GM18511 (cell line): ENCODE results near the gene RAB8B.
A peak's percentile ranks its signal among the peaks of the same experiment; 100 is the strongest.

Source experiments
- ATAC-seq: cut with Tn5 transposase; IDR thresholded peaks from one replicate; pipeline ENCODE4 v1.9.1; 2021; ENCODE audit warnings: mild to moderate bottlenecking, moderate library complexity; ENCODE audit not compliant: unreplicated experiment

The RAB8B gene

DNA sequence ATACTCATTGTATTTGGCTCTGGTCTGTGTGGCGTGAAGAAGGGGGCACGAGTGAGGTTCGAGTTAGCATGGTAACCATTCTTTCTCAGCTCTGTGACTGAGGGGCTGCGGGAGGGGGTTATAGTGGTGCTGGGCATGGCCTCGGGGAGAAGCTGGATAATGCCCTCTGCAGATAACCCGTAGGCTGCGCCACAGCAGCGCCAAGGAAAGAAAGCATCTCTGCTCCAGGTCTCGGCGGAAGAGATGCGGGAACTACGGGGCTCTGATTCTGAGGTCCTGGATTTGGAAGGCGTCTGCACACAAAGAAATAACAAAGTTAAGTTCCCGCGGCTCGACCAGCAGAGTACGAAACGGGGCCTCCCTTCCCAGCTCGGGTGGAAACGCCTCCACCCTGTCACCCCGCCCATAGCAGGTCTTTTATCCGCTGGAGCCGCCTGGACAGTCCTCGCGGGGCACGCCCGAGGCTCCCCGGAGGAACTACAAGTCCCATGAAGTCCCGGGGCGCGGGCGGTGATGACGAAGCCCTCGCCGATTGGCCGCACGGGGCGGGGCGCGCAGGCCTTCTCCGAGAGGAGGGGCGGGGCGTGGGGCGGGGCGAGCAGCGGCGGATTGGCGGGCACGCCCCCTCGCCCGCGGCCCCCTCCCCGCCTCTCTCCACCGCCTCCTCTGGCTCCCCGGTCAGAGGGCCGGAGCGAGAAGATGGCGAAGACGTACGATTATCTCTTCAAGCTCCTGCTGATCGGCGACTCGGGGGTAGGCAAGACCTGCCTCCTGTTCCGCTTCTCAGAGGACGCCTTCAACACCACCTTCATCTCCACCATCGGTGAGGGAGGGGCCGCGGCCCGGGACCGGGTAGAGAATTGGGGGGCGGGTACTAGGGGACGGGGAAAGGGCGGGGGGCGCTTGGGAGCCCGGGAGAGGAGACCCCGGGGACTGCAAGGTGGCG, at the start of gene RAB8B:
TSS of gene RAB8B (plus strand) at position 681 of the 946 bp plus-strand sequence. CDS start at position 700, 19 bp downstream.
- peak; percentile 82 for ATAC-seq

- no peak for ATAC-seq
Measured at GRCh38 chr15:63140936-63141335, 48.5 kb upstream of the RAB8B start.

- ATAC-seq = no peak
Measured at GRCh38 chr15:63145426-63145825, 44.0 kb upstream of the RAB8B start.

- ATAC-seq = no peak
Measured at GRCh38 chr15:63146684-63147083, 42.7 kb upstream of the RAB8B start.

GRCh38 chr15:63151665-63152064, 37.7 kb upstream of the RAB8B start:
- ATAC-seq = no peak

DNA sequence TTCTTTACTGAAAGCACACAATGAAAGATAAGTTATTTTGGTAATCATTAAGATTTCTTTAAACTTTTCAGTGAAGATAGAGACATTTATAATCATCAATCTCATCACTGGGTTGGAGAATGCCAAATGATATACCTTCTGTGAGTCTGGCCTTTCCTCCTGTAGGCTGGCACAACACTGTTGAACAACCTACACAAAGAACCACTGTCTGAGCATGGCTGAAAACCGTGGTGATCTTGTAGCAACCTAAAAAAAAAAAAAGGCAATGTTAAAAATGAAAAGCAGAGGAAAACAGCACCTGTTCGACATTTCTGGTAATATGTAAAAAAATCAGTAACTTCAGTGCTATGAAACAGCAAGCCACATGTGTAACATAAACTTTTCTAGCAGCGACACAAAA, 33.9 kb upstream of the RAB8B start:
- no peak for ATAC-seq

DNA sequence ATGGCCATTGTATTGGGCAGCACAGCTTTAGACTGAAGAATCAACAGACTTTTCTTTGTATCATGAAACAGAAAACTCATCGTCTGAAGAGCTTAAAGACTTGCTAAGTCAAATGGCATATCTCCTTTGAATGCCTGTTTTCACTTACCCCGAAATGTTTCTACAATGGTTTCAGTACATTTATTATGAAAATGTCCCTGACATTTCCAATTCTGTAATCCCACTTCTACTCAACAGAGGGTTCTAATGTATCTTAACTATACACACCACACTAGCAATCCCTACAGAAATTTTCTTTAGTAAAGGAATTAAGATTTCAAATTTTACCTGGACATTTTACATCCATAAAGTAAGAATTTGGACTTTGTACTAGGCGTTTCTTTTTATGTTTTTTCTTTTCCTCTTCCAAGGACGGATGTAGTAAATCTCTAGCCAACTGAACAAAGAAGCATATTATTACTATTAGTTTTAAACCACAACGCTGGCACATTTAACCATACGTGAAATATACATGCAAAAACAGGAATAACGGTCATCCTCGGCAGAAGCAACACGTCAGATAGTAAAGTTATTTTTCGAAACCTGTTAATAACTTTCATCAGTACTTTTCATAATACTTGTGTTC, 33.2 kb upstream of the RAB8B start:
- ATAC-seq = no peak

- ATAC-seq = no peak
Measured at GRCh38 chr15:63156755-63157117, 32.7 kb upstream of the RAB8B start.

- peak; percentile 89 for ATAC-seq
Measured at GRCh38 chr15:63157118-63157843, 32.1 kb upstream of the RAB8B start, which contains the start of gene RPS27L. Gene RPS27L, minus strand, starts transcription at chr15:63157477. Its CDS starts 72 bp downstream, at chr15:63157405.

DNA sequence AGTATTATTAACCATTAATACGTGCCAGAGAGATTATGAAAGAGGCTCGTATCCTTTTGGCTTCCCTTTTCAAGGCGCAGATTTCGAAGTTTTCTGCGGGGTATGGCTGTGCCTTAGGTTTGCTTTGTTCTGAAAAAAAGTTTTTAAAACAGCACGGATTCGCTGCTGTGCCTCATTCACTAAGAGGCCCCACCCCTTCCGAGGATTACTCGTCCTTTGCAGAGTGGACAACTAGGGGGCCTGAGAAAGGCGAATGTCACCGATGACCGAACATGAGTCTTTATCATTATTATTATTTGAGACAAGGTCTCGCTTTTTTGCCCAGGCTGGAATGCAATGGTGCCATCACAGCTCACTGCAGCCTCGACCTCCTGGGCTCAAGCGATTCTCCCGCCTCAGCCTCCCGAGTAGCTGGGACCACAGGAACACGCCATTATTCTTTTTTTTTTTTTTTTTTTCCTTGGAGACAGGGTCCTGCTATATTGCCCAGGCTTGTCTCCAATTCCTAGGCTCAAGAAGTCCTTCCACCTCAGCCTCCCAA, 31.4 kb upstream of the RAB8B start:
- ATAC-seq = peak; percentile 38

DNA sequence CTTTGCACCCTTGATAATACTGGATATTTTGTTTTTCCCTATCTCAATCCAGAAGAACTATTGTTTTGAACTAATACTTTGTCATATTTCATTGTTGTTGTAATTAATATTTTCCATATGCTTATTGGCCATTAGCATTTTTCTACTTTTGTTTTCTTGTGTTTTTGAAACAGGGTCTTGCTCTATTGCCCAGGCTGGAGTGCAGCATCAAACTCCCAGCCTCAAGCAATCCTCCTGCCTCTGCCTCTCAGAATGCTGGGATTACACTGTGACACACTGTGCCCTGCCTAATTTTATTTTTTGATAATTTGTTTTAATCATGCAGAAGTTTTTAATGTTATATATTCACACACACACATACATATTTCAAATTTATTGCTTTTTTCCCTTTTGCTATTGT, 28.8 kb upstream of the RAB8B start:
- no peak for ATAC-seq

DNA sequence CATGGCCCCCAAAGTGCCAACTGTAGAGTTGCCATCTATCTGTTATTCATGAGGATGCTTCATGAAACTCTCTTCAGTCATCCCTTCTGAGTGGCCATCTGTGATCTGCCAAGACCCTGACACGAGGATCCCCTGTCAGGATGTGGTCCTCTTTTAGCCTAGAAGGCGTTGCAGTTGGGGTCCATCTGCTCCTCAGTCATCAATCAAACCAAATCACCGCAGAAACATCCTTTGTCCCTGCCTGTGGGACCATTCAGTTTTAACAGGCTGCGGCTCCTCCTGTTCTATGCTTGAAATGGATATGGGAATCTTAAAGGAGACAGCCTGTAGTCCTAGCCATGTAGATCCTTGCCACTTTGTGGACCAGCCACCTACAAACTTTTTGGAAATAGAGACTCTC, 26.2 kb upstream of the RAB8B start:
- ATAC-seq = no peak

DNA sequence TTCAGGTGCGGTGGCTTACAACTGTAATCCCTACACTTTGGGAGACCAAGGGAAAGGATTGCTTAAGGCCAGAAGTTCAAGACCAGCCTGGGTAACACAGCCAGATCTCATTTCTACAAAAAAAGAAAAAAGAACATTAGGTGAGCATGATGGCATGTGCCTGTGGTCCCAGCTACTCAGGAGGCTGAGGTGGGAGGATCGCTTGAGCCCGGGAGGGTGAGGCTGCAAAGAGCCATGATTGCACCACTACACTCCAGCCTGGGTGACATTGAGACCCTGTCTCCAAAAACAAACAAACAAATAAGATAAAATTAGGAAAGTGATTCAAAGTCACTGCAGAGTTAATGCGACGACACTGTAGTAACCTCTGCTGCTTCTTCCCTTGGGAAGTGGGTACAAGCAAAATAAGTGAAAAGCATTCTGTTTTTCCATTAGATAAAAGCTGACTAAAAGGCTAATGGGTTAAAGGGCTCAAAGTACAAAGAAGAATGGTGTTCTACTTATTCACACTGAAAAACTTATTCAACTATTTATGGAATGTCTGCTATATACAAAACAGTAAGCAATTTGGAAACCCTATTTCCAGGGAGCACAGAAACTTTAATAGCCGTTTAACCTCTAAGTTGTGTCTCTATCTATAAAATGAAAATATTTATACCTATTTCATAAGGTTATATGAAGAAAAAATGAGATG, 24.1 kb upstream of the RAB8B start:
- ATAC-seq = no peak

GRCh38 chr15:63166219-63166618, 23.2 kb upstream of the RAB8B start:
- no peak for ATAC-seq

- no peak for ATAC-seq
Measured at GRCh38 chr15:63169788-63170187, 19.6 kb upstream of the RAB8B start.

- no peak for ATAC-seq
Measured at GRCh38 chr15:63172376-63172775, 17.0 kb upstream of the RAB8B start.

GRCh38 chr15:63172851-63173451, 16.5 kb upstream of the RAB8B start:
- no peak for ATAC-seq

DNA sequence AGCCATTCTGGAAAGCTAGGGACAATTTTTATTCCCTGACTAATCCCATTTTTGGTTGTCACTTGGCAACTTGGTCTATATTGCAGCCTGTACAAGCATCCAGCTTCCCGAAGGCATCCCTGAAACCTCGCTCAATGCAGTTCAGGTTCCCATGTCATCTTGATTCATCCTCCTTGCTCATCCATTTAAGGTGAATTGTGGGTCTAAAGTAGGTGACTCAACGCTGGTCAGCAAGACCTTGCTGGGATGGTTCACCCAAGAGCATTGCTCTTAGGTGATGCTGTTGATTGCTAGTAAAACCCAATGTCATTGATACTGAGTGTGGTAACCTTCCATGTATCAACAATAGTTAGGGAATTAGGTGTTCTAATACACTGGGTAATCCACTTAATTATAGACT, 13.1 kb upstream of the RAB8B start:
- no peak for ATAC-seq

GRCh38 chr15:63178034-63178433, 11.4 kb upstream of the RAB8B start:
- ATAC-seq = no peak

GRCh38 chr15:63180746-63181145, 8.7 kb upstream of the RAB8B start:
- no peak for ATAC-seq
